Epidermal melanocyte (primary cell): Measurements from ENCODE around the gene CTCFL.
"Not testable (repeated sequence)": the region's sequence is repeated elsewhere in the genome, so short reads cannot be mapped to it uniquely, and the experiment has no call there.

ENCODE experiments used
- DNase-seq: peaks from one replicate; pipeline ENCODE4 v3.0.0; 2011; ENCODE audit warnings: low spot score; ENCODE audit not compliant: insufficient read length

The CTCFL gene

DNA sequence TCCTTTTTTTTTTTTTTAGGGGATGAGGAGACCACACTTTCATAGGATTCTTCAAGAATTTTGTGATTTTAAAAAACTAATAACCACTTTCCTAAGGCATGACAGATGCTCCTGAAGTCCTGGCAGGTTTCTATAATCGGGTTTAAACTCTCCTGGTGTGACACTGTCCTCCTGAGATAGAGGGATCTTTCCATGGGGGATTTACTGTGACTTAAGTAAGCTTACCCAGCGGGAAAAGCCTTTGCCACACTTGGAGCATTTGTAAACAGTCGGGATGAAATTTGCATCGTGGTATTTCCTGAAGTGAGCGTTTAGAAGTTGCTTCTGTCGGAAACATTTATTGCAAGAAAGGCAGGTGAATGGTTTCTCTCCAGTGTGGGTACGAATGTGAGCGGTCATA lies 16.6 kb downstream of the CTCFL start:
- DNase-seq, result no peak

DNA sequence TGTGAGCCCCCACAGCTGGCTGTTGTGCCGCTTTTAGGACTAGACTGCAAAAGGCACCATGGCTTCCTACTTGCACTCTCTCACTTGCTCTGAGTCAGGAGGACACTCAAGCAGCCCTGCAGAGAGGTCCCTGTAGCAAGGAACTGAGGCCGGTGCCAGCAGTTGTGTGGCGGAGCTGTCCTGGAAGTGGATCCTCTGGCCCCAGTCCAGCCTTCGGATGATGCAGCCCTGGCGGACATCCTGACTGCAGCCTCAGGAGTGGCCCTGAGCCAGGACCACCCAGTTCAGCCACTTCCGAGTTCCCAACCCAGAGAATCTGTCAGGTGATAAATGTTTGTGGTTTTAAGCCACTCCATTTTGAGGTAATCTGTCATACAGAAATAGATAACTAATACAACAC lies 17.5 kb downstream of the CTCFL start:
- no peak for DNase-seq

DNA sequence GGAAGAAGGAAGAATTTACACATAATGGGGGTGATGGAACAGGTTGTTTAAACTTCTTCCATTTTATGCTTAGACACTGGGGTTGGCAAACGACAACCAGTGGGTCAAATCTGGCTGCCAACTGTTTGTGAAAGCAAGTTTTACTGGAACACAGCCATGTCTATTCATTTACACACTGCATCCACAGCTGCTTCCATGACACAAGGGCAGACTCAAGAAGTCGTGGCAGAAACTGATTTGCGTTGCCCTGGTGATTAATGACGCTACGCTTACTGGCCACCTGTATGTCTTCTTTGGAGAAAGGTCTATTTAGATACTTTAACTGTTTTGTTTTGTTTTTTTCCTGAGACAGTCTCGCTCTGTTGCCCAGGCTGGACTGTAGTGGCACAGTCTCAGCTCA lies 19.0 kb downstream of the CTCFL start:
- DNase-seq, result no peak

DNA sequence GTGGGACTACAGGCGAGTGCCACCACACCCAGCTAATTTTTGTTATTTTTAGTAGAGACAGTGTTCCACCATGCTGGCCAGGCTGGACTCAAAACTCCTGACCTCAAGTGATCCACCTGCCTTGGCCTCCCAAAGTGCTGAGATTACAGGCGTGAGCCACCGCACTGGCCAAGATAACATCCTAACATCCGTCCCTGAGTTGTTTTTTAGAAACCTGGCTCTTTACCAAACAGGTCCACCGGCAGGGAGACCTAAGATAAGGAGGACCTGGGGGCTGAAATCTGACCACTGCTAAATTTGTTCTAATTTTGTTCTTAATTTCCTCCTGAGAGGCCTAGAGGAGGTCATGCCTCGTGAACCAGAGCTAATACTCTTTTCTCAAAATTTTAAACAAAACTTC lies 20.5 kb downstream of the CTCFL start:
- DNase-seq, result no peak

DNA sequence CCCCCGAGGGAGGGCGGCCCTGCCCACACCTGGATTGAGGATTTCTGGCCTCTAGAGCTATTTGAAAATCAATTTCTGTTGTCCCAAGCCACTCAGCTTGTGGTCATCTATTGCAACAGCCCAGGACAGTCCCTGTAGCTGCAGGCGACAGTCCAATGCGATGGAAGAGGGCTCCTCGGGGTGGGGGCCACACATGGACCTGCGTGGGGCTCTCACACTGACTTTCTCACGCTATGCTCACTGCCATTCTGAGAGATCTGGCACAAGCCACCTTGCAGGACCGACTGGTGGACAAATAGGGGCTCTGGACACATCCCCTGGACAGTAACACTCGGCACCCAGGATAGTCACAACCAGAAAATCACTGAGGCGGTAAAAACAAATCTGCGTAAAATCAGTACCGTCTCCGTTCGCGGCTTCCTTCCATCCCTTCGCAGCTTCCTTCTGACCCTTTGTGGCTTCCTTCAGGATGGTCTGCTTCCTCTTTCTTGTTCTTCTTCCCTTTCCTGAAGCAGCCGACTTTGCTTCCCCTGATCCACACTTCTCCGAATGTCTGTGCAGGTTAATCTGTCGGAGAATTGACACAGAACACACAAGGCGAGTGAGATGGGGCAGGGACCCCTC lies 21.8 kb downstream of the CTCFL start:
- DNase-seq, result no peak

DNA sequence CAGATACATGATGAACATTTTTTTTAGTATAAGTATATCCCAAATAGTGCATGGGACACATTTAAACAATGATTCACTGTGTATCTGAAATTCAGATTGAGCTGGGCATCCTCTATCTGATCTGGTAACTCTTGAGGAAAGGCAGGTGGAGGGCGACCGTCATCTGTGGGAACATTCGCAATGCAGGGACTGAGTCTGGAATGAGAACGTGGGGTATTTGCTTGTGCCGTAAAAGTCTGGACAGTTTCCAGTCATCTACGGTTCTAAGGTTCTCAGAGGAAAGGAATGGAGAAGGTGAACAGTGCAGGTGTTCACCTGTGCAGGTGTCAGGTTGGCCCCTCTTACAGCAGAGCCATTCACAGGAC lies 22.6 kb downstream of the CTCFL start:
- DNase-seq, result no peak

DNA sequence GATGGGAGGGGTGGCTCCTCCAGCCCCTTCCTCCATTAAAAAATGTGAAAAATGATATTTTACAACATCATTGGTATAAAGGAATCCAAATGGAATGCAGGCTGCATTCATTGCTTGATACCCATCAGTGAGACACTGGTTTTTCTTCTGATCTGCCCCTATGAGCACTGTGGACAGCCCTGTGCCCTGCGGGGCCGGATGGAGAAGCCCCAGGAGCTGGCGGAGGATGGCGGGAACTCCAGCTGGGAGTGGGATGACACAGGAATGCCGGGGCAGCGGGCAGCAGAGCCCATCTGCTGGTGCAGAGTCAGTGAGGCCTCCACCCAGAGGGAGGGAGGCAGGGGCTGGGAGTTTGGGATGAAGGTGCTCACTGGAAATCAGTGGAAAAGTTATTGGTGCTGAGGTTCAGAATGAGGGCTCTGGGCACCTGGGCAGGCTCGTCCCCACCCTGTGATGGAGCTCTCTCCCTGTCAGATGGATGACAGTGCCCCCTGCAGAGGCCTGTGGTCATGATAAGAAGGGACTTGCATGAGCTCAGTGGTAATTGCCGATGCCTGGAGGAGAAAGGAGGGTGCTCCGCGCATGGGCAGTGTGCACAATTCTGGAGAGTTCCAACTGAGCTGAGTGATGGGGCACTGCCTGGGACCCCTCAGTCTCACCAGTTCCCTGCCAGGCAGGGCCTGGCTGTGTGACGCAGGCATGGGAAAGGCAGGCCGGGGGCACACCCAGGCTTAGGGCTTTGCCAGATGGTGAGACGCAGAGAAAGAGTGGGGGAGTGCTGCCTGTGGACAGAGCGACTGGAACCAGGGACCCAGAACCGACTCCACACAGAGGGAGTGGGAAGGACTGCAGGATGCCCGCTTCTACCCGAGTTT lies 23.2 kb downstream of the CTCFL start:
- no peak for DNase-seq

DNA sequence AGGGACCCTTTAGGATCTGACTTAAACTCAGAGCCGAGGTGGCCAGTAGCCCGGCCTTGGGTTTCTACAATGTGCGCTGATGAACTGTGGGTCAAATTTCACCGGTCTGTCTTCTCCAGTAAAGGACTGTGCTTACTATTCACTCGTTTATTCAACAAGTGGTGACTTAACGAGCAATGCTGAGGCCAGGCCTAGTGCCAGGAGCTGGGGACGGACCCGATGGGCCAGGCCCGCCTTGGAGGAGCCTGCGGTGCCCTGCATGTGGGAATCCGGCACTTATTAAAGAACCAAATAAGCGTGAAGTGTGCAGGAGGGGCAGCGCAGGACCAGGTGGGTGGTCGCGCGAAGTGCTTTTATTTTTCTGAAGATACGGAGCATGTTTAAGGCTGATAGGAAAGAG lies 24.0 kb downstream of the CTCFL start:
- no peak for DNase-seq

DNA sequence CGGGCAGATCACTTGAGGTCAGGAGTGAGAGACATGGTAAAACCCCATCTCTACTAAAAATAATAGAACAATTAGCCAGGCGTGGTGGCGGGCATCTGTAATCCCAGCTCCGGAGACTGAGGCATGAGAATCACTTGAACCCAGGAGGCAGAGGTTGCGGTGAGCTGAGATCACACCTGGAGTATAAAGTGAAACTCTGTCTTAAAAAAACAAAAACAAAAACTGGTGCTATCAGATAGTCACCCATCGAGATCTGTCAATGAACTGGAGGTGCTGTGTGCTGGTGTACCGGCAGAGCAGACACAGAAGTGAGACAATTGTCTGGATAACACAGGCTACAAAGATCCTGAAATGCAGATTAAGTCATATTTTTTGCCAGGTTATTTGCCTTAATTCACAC lies 24.7 kb downstream of the CTCFL start:
- no peak for DNase-seq

DNA sequence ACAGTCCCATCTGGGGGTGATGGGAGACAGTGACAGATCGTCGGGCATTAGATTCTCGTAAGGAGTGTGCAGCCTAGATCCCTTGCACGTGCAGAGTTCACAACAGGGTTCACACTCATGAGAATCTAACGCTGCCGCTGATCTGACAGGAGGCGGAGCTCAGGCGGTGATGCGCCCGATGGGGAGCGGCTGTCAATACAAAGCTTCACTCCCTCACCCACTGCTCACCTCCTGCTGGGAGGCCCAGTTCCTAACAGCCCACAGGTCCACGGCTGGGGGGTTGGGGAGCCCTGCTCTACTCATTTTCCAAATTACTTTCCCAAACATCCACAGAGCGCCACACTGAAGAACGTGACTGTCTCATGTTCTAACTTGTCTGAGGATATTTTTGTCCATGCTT lies 25.3 kb downstream of the CTCFL start:
- no peak for DNase-seq

DNA sequence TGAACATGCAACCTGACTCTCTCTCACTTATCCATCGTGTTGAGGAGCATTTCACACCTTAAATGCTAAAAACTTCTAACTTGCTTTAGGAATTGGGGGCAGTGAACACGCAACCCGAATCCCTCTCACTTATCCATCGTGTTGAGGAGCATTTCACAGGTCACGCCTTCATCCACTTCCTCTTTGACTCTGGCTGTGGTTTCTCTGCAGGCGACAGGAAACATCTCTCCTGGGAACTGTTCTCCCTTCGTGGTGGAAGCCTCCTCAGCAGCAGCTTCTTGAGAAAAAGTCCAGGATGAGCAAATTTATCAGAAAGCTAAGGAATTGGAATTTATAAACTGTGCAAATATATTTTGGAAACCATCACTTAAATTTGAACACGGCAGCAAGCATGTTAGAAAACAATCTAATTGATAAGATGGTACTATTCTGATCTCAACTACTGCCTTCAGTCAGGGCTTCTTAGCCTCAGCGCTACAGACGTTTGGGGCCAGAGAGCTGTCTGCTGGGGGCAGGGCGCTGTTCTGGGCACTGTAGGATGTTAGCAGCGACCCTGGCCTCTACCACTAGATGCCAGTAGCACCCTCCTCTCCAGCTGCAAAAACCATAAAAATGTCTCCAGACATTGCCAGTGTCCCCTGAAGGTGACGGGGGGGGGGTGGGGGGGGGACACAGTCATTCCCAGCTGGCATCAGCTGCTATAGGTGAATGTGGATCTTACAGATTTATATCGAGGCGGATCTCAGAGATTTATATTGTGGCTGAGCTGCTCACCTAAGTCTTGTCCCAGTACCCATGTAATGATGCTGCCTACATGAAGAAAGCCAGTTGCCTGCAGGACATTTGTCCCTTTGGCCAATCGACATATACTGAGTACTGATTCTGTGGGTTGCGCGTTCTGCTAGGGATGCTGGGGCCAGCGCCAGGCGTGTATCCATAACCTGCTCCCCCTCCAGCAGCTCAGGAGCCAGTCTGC lies 26.2 kb downstream of the CTCFL start:
- DNase-seq, result no peak

DNA sequence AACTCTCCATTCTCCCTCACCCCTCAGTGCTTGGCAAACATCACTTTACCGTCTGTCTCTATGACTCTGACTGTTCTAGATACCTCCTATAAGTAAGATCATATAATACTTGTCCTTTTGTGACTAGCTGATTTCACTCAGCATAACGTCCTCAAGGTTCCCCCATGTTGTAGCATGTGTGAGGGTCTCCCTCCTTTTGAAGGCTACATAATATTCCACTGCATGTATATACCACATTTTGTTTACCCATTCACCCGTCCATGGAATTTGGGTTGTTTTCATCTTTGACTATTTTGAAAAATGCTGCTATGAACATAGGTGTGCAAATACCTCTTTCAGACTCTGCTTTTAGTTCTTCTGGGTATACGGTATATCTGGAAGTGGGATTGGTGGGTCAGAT lies 28.3 kb downstream of the CTCFL start:
- no peak for DNase-seq

DNA sequence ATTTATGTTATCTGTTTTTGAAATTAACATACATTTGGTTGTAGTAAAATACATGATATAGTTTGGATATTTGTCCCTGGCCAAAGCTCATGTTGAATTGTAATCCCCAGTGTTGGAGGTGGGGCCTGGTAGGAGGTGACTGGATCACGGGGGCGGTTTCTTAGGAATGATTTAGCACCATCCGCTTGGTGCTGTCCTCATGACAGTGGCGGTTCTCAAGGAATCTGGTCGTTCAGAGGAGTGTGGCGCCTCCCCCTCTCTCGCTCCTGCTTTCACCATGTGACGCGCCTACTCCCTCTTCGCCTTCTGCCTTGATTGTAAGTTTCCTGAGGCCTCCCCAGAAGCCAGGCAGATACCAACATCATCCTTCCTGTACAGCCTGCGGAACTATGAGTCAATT lies 29.0 kb downstream of the CTCFL start:
- no peak for DNase-seq

DNA sequence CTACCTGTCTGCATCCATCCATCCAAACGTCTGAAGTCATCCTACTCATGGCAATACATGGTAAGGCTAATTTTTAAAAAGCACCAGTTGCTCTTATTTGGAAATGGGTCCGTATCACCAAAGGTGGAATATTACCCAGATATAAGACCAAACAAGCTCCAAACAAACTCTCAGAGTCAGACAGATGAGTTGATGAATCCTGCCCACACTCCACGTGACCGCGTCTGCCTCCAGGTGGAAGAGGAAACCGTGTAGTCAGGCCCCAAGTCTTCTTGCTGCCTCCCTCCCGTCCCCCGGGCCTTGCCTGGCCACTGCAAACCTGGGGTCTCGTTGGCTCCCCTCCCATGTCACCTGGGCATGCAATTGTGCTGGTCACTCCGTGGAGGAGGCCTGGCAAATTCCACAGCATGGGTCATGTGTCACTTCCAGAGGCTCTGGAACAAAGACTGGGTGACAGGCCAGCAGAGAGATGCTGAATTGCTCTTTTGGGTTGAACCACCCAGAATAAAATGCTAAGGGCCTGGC lies 31.8 kb downstream of the CTCFL start:
- no peak for DNase-seq

DNA sequence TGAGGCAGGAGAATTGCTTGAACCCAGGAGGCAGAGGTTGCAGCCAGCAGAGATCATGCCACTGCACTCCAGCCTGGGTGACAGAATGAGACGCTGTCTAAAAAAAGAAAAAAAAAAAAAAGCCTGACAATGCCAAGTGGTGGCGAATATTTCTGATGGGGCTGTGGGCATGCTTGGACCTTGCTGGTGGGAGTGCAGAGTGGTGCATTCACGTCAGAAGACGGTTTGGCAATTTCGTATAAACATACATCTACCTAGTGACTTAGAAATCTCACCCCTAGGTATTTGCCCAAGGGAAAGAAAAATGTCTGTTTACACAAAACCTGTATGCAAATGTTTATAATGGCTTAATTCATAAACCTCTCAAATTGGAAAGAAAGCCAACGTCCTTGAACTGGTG lies 33.6 kb downstream of the CTCFL start:
- no peak for DNase-seq

DNA sequence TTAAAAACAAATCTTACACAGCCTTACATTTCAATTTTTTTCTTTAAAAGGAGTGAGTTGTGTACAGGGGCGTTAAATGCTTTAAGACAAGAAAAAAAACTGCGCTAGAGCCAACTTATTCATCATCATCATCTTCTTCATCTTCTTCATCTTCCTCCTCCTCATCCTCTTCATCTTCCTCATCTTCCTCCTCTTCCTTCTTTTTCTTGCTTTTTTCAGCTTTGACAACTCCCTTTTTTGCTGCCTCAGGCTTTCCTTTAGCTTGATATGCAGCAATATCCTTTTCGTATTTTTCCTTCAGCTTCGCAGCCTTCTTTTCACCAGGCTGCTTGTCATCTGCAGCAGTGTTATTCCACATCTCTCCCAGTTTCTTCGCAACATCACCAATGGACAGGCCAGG lies 36.7 kb downstream of the CTCFL start:
- DNase-seq, result not testable (repeated sequence)

DNA sequence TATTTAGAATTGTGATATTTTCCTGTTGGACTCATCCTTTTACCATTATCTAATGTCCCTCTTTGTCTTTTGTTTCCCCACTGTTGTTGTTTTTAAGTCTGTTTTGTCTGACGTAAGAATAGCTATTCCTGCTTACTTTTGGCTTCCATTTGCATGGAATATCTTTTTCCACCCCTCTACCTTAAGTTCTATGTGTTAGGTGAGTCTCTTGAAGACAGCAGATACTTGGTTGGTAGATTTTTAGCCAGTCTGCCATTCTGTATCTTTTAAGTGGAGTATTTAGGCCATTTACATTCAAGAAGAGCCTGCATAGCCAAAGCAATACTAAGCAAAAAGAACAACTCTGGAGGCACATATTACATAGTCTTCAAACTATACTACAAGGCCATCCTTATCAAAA lies 39.2 kb downstream of the CTCFL start:
- no peak for DNase-seq

DNA sequence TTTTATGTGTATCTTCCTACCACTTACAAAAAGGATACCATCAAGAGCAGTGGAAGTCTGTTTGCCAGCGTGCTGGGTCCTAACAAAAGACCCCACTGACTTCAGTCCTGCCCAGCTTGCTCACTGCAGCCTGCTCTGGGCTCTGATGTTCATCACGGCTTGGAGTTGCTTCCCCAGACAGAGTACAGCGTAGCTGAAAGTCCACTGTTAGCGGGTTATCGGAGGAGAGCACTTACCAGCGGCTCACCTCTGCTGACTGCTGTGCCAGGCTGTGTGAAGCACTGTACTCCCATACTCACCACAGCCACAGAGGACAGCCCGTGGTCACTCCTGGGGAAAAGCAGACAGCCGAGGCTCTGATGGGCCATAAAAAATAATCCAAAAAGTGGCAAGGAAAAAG lies 40.2 kb downstream of the CTCFL start:
- DNase-seq, result no peak

DNA sequence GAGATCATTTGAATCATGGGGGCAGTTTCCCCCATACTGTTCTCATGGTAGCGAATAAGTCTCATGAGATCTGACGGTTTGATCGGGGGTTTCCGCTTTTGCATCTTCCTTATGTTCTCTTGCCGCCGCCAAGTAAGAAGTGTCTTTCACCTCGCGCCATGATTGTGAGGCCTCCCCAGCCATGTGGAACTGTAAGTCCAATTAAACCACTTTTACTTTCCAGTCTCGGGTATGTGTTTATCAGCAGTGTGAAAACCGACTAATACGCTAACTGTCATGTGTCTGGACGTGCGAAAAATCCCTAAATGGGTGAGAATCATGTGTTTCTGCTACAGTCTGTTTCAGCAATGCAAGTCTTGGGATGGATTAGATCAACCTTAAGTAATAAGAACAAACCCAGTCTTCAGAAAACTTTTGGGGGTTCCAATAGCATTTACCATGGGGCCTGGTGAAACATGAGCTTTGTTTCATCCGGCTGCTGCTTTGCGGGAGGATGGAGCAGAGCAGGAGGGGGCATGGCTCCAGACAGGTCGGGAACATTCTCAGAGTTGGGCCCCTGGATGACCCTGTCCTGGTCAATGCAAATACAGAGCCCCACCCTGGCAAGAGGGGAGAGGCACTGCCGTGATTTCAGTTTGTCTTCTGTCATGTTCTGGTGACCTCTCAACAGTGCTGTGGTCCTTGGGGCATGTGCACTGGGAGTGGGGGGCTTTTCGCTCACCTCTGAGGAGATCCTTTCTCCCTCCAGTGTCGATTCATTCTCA lies 41.5 kb downstream of the CTCFL start:
- DNase-seq, result no peak

DNA sequence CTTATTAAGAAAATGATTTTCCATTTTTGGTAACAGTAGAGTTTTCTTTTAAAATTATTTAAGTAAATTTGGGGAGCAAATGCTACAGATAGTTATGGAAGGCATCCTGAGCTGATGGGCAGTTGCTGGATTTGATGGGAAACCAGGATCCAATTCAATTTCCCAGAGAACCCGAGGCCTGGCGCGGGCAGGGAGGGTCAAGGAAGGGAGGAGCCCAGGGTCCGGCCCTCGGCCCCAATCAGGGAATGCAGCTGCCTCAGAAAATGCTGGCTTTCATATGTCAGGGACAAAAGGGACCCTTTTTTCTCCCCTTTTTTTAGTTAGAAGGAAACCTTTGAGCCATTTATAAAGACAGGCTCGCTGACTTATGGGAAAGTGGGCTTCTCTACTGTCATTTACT lies 42.1 kb downstream of the CTCFL start:
- no peak for DNase-seq

DNA sequence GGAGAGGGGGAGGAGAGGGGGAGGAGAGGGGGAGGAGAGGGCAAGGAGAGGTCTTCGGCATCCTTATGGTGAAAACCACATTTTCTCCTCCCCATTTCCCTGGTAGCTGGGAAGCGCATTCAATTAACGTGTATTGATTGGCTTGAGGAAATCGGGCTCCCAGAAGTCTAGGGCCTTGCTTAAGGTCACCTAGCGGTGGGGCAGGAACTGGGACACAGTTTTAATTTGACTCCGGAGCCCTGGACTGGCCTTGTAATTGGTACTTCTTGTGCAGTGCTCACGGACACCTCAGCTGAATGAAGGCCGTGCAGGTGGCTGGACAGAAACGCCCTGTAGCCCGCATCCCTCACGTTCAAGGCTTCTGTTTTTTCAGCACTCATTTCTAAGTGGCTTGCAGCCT lies 42.8 kb downstream of the CTCFL start:
- no peak for DNase-seq
